H9 (cell line): ENCODE measurements around the gene SLC7A4. TPM values are rescaled to one million over a fixed set of nuclear protein-coding genes. Genes with fewer than 3 reads are reported as not detected.

Source experiments
- DNase-seq: peaks from one replicate; pipeline ENCODE4 v3.0.0-alpha.2; 2017
- H2AFZ ChIP-seq: one replicate; pipeline ENCODE4 v1.6.1; 2013; ENCODE audit warnings: mild to moderate bottlenecking, low read length, control low read depth, moderate library complexity
- H2AK5ac ChIP-seq: 2 replicates; pipeline ENCODE4 v1.6.1; 2013; ENCODE audit warnings: low read length, control low read depth, mixed read lengths; ENCODE audit not compliant: insufficient read length
- H2BK120ac ChIP-seq: one replicate; pipeline ENCODE4 v1.6.1; 2013; ENCODE audit warnings: low read depth, mild to moderate bottlenecking, low read length, control low read depth, inconsistent platforms; ENCODE audit not compliant: poor library complexity, severe bottlenecking
- H2BK12ac ChIP-seq: 2 replicates; pipeline ENCODE4 v1.6.1; 2013; ENCODE audit warnings: low read length, control low read depth, mixed read lengths, low read depth; ENCODE audit not compliant: insufficient read length
- H2BK15ac ChIP-seq: 2 replicates; pipeline ENCODE4 v1.6.1; 2013; ENCODE audit warnings: low read depth, low read length, control low read depth
- H2BK20ac ChIP-seq: one replicate; pipeline ENCODE4 v1.6.1; 2013; ENCODE audit warnings: low read depth, mild to moderate bottlenecking, low read length, control low read depth, inconsistent platforms; ENCODE audit not compliant: poor library complexity, severe bottlenecking
- H2BK5ac ChIP-seq: 2 replicates; pipeline ENCODE4 v1.6.1; 2013; ENCODE audit warnings: low read length, control low read depth, mixed read lengths; ENCODE audit not compliant: insufficient read length
- H3K14ac ChIP-seq: 2 replicates; pipeline ENCODE4 v1.6.1; 2013; ENCODE audit warnings: low read length, control low read depth; ENCODE audit not compliant: insufficient read depth
- H3K18ac ChIP-seq: 2 replicates; pipeline ENCODE4 v1.6.1; 2013; ENCODE audit warnings: low read depth, mild to moderate bottlenecking, mixed read lengths, low read length, control low read depth; ENCODE audit not compliant: insufficient read length
- H3K23ac ChIP-seq: 2 replicates; pipeline ENCODE4 v1.6.1; 2013; ENCODE audit warnings: low read length, control low read depth, mixed read lengths, low read depth; ENCODE audit not compliant: insufficient read length
- H3K23me2 ChIP-seq: 2 replicates; pipeline ENCODE4 v1.6.1; 2013; ENCODE audit warnings: low read depth, mild to moderate bottlenecking, mixed read lengths, low read length, control low read depth; ENCODE audit not compliant: insufficient read length, poor library complexity, severe bottlenecking
- H3K27ac ChIP-seq: 2 replicates; pipeline ENCODE4 v1.5.1; 2013; ENCODE audit warnings: low read length, control low read depth, mixed read lengths, low read depth; ENCODE audit not compliant: insufficient read length
- H3K27me3 ChIP-seq: 2 replicates; pipeline ENCODE4 v1.6.1; 2013; ENCODE audit warnings: low read length, control low read depth, inconsistent platforms; ENCODE audit not compliant: insufficient read depth
- H3K4ac ChIP-seq: 2 replicates; pipeline ENCODE4 v1.6.1; 2013; ENCODE audit warnings: low read depth, mild to moderate bottlenecking, control low read depth, inconsistent platforms, low read length, moderate library complexity
- H3K4me1 ChIP-seq: 2 replicates; pipeline ENCODE4 v1.6.1; 2013; ENCODE audit warnings: low read length, control low read depth, inconsistent platforms; ENCODE audit not compliant: insufficient read depth
- H3K4me2 ChIP-seq: 2 replicates; pipeline ENCODE4 v1.6.1; 2013; ENCODE audit warnings: low read length, control low read depth, mixed read lengths; ENCODE audit not compliant: insufficient read length, insufficient read depth
- H3K56ac ChIP-seq: 2 replicates; pipeline ENCODE4 v1.6.1; 2013; ENCODE audit warnings: low read depth, mild to moderate bottlenecking, mixed read lengths, low read length, control low read depth; ENCODE audit not compliant: insufficient read length
- H3K79me1 ChIP-seq: 2 replicates; pipeline ENCODE4 v1.6.1; 2013; ENCODE audit warnings: low read depth, mild to moderate bottlenecking, moderate library complexity, low read length, control low read depth, inconsistent platforms; ENCODE audit not compliant: insufficient read depth, poor library complexity, severe bottlenecking
- H3K79me2 ChIP-seq: 2 replicates; pipeline ENCODE4 v1.6.1; 2013; ENCODE audit warnings: low read length, control low read depth, inconsistent platforms; ENCODE audit not compliant: insufficient read depth
- H3K9ac ChIP-seq: 2 replicates; pipeline ENCODE4 v1.6.1; 2013; ENCODE audit warnings: low read length, control low read depth, mixed read lengths; ENCODE audit not compliant: insufficient read length; ENCODE audit errors: extremely low read depth
- H3K9me3 ChIP-seq: one replicate; pipeline ENCODE4 v1.6.1; 2013; ENCODE audit warnings: low read depth, low read length, inconsistent platforms; ENCODE audit not compliant: control insufficient read depth
- H3T11ph ChIP-seq: one replicate; pipeline ENCODE4 v1.6.1; 2013; ENCODE audit warnings: mild to moderate bottlenecking, low read length, control low read depth, inconsistent platforms
- H4K20me1 ChIP-seq: one replicate; pipeline ENCODE4 v1.6.1; 2013; ENCODE audit not compliant: control insufficient read depth, insufficient read length, insufficient read depth
- H4K5ac ChIP-seq: 2 replicates; pipeline ENCODE4 v1.6.1; 2013; ENCODE audit warnings: low read depth, mild to moderate bottlenecking, mixed read lengths, low read length, control low read depth; ENCODE audit not compliant: insufficient read length
- H4K8ac ChIP-seq: replicated peaks from 2 replicates; pipeline ENCODE4 v1.6.1; 2013; ENCODE audit warnings: low read length, control low read depth, mixed read lengths, low read depth; ENCODE audit not compliant: insufficient read length
- H4K91ac ChIP-seq: 2 replicates; pipeline ENCODE4 v1.6.1; 2013; ENCODE audit warnings: low read depth, mild to moderate bottlenecking, moderate library complexity, mixed read lengths, low read length, control low read depth; ENCODE audit not compliant: insufficient read length
- H3K27ac Mint-ChIP-seq, 3 experiments: 2 replicates in 2 of 3; 3 replicates in 1 of 3; pipeline ENCODE4 v1.8.0; 2020 to 2021; ENCODE audit warnings: mixed read lengths in 3 of 3, mild to moderate bottlenecking in 1 of 3, moderate library complexity in 1 of 3
- H3K27me3 Mint-ChIP-seq: 2 replicates; pipeline ENCODE4 v1.8.0; 2021; ENCODE audit warnings: low read depth, mild to moderate bottlenecking, moderate library complexity, mixed read lengths
- H3K36me3 Mint-ChIP-seq, 3 experiments: 2 replicates in 2 of 3; 3 replicates in 1 of 3; pipeline ENCODE4 v1.8.0; 2020 to 2021; ENCODE audit warnings: low read depth in 3 of 3, mixed read lengths in 3 of 3; ENCODE audit not compliant: insufficient read depth in 1 of 3
- H3K4me1 Mint-ChIP-seq, 2 experiments: 2 replicates each; pipeline ENCODE4 v1.8.0; 2020; ENCODE audit warnings: mixed read lengths in 2 of 2
- H3K4me3 Mint-ChIP-seq, 2 experiments: 2 replicates in 1 of 2; 3 replicates in 1 of 2; pipeline ENCODE4 v1.8.0; 2020 to 2021; ENCODE audit warnings: mild to moderate bottlenecking in 2 of 2, mixed read lengths in 2 of 2, moderate library complexity in 1 of 2
- H3K9me3 Mint-ChIP-seq, 2 experiments: 2 replicates in 1 of 2; 3 replicates in 1 of 2; pipeline ENCODE4 v1.8.0; 2020; ENCODE audit warnings: mild to moderate bottlenecking in 2 of 2, mixed read lengths in 2 of 2, moderate library complexity in 1 of 2
- CTCF ChIP-seq: fragments of 200-600 bp; sonication (generic); conservative IDR thresholded peaks from 3 replicates; pipeline ENCODE4 v1.8.0; 2021; ENCODE audit warnings: antibody characterized with exemption, mild to moderate bottlenecking
- WGBS: extraction: QIAGEN DNeasy Blood & Tissue Kit; methylation state at CpG from one replicate; pipeline ENCODE4 v1.1.7; 2013; ENCODE audit warnings: missing lambda C conversion rate, low lambda C conversion rate, mixed read lengths; ENCODE audit not compliant: insufficient read length; ENCODE audit errors: extremely low coverage; 5-methylcytosine and 5-hydroxymethylcytosine counted together
- total RNA-seq: library from RNA; stranded (reverse); gene quantifications from 2 replicates; pipeline ENCODE4 v1.2.1, GENCODE V29; 2021

The SLC7A4 gene
- total RNA-seq, 1 experiment from 2014 or later = 0.09 TPM

- Mint-ChIP-seq H3K36me3 (peaks cover 2 to 12% (median 3%) of the 10 kb centered on the region in 3 experiments; a peak in 5 of 7 replicates), H3K27ac (no peak overlapping the region; a peak in 1 of 7 replicates), H3K4me1 (peaks cover 11 to 17% of the 10 kb centered on the region in 2 experiments), H3K27me3 (no peaks in the 10 kb centered on the region), H3K9me3 (no peaks in the 10 kb centered on the region), H3K4me3 (no peak overlapping the region; a peak in 2 of 5 replicates)
- Histone ChIP-seq H4K91ac (no peak overlapping the region), H3K79me1 (no peaks in the 10 kb centered on the region), H3K9me3 (no peaks in the 10 kb centered on the region), H2BK120ac (no peak overlapping the region), H3K4me2 (no peak overlapping the region), H2BK20ac (no peak overlapping the region), H2AFZ (no peak overlapping the region), H3K23me2 (peaks cover 11% of the 10 kb centered on the region), H4K5ac (no peak overlapping the region), H3K14ac (no peak overlapping the region), H2BK5ac (no peak overlapping the region), H2BK12ac (no peak overlapping the region), H3T11ph (no peak overlapping the region), H3K4ac (no peak overlapping the region), H4K20me1 (no peaks in the 10 kb centered on the region), H3K27ac (no peak overlapping the region), H3K56ac (no peak overlapping the region), H2AK5ac (no peak overlapping the region), H3K79me2 (no peaks in the 10 kb centered on the region), H3K23ac (no peak overlapping the region), H4K8ac (no peak overlapping the region), H3K18ac (no peak overlapping the region), H3K9ac (no peak overlapping the region), H3K4me1 (no peaks in the 10 kb centered on the region; the same call in 1 of the 2 replicates), H3K27me3 (no peaks in the 10 kb centered on the region), H2BK15ac (no peak overlapping the region)
- no peak for TF ChIP-seq CTCF
- no peak for DNase-seq
- no CpG with 5 or more reads among the region's 27 CpGs for WGBS
These were observed 32.8 kb downstream of the SLC7A4 start for GRCh38 chr22:20999350-21000206.
